CD1c-positive myeloid dendritic cell (primary cell): Measurements from ENCODE around the gene TMEM176B.
A peak's percentile ranks its signal among the peaks of the same experiment; 100 is the strongest.

Source experiments
- DNase-seq: peaks from one replicate; pipeline ENCODE4 v3.0.0-alpha.2; 2016; ENCODE audit errors: extremely low spot score

TMEM176B gene

GRCh38 chr7:150799741-150800580, at the start of gene TMEM176B:
Gene TMEM176B (minus strand): TSS chr7:150800364. CDS start chr7:150796569, 3,795 bp downstream.
- DNase-seq = no peak

- no peak for DNase-seq
Observed at GRCh38 chr7:150849204-150849775, 49.1 kb upstream of the TMEM176B start.

GRCh38 chr7:150848561-150849115, 48.5 kb upstream of the TMEM176B start:
- no peak for DNase-seq

GRCh38 chr7:150848111-150848510, 47.9 kb upstream of the TMEM176B start:
- DNase-seq = no peak

- no peak for DNase-seq
Observed at GRCh38 chr7:150847536-150847935, 47.4 kb upstream of the TMEM176B start.

- DNase-seq = no peak
Observed at GRCh38 chr7:150846291-150847115, 46.3 kb upstream of the TMEM176B start.

- peak; percentile 45 for DNase-seq
Observed at GRCh38 chr7:150845421-150845861, 45.3 kb upstream of the TMEM176B start.

GRCh38 chr7:150842716-150843115, 42.6 kb upstream of the TMEM176B start:
- DNase-seq = no peak

- DNase-seq = no peak
Observed at GRCh38 chr7:150842018-150842417, 41.9 kb upstream of the TMEM176B start.

GRCh38 chr7:150838965-150839650, 38.9 kb upstream of the TMEM176B start:
- DNase-seq = no peak

- DNase-seq = no peak
Observed at GRCh38 chr7:150835702-150836280, 35.6 kb upstream of the TMEM176B start.

GRCh38 chr7:150835019-150835418, 34.9 kb upstream of the TMEM176B start:
- no peak for DNase-seq

GRCh38 chr7:150831851-150832250, 31.7 kb upstream of the TMEM176B start:
- DNase-seq = no peak

GRCh38 chr7:150830937-150831336, 30.8 kb upstream of the TMEM176B start:
- no peak for DNase-seq

- DNase-seq = peak; percentile 16
Observed at GRCh38 chr7:150829426-150829825, 29.3 kb upstream of the TMEM176B start.

GRCh38 chr7:150828384-150828783, 28.2 kb upstream of the TMEM176B start:
- DNase-seq = no peak

GRCh38 chr7:150826061-150826849, 26.1 kb upstream of the TMEM176B start:
- no peak for DNase-seq

- DNase-seq = no peak
Observed at GRCh38 chr7:150824379-150825177, 24.4 kb upstream of the TMEM176B start.

- DNase-seq = no peak
Observed at GRCh38 chr7:150823484-150824126, 23.4 kb upstream of the TMEM176B start.
